DND-41 (cell line): ENCODE data around the gene KCNIP4.

Experiments
- CTCF ChIP-seq: IDR thresholded peaks from 2 replicates; pipeline ENCODE4 v1.5.1; 2012; ENCODE audit warnings: borderline replicate concordance, low read length, moderate library complexity, mild to moderate bottlenecking; ENCODE audit not compliant: poor library complexity, severe bottlenecking; ENCODE audit errors: extremely low read depth
- EZH2 ChIP-seq: IDR thresholded peaks from 3 replicates; pipeline ENCODE4 v1.6.1; 2012; ENCODE audit warnings: borderline replicate concordance, low read depth, mild to moderate bottlenecking, moderate library complexity, low read length, inconsistent platforms; ENCODE audit not compliant: severe bottlenecking

DNA sequence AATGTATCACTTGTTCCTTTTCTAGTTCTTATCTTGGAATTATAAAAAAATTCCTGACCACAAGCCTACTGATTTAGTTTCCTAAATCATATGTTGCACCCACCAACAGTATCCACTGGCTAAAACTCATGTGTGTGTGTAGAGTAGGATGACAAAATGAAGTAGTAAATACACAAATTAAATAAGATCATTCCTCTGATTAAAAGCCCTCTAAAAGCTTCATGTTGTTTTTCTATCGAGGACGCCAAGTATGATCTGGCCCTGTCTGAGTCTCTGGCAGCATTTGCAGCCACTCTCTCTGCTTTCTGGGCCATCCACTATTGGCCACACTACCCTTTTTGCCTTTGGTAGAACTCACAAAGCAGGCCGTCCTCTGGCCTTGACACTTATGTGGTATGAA lies 1064.9 kb downstream of the KCNIP4 start:
- TF ChIP-seq CTCF (no peak), EZH2 (no peak)
